Stimulated activated CD4-positive, alpha-beta T cell treated with anti-CD3 and anti-CD28 coated beads, TNF-alpha, amount 100 ng/mL, for 4 hours (primary cell): Measurements from ENCODE around the gene PARVB.
A peak's percentile ranks its signal among the peaks of the same experiment; 100 is the strongest.

Experiments used
- DNase-seq, 3 experiments: peaks; one replicate each; pipeline ENCODE4 v3.0.0-alpha.2; 2020; ENCODE audit warnings: low read depth in 3 of 3

Gene PARVB

GRCh38 chr22:44182588-44183286 is 158.6 kb downstream of the PARVB start:
- DNase-seq, result peak in 1 of 3 experiments; percentile 20

- no peak for DNase-seq
Measured at GRCh38 chr22:44183287-44183588, 159.1 kb downstream of the PARVB start.

DNA sequence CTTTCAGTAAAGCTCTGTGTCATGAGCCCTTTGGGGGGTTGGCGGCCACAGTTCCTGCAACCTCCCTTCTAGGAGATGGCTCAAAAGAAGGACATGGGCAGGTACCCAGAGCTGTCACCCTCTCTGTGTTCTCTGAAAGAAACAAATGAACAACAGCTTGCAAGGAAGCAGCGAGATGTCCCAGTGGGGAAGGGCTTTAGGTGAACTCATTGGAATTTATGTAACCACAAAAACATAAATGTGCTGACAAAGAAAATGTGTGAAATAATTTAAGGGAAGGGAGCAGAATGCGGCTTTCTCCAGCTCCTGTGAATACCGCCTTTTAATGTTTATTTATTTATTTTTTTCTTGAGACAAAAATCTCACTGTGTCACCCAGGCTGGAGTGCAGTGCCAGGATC is 159.9 kb downstream of the PARVB start:
- DNase-seq, result no peak

- no peak for DNase-seq
Measured at GRCh38 chr22:44185237-44186120, 161.4 kb downstream of the PARVB start.

DNA sequence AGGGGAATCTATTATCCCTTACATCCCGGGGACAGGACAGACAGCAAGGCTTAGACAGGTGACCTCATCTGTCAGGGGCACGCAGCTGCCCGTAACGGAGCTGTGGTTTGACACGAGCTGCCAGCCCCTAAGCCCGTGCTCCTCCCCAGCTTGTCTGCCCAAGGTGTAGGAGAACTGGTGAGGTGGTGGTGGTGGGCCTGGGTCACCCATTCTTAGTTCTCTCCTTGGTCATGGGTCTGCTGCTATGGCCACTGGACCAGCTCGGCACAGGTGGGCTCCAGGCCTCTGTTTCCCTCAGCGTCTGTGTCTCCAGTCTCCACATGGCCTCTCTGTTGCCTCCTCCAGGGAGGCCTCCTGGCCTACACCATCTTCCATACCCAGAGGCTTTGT is 162.0 kb downstream of the PARVB start:
- DNase-seq, result no peak

DNA sequence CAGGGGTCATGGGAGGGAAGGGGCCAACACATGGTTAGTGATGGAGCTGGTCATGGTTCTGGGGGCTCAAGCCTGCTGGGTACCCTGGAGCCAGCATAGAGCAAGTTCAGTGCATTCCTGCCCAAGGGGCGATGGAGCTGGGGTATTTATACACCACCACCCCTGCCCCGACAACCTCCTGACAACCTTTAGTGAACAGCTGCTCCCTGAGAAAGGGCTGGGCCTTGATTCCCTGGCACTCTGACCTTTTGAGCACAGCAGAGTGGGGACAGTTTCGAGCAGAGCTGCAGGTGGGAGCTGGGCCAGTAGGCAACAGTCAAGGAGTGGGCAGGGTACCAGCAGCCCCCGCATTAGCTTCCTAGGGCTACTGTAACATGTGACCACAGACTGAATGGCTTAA is 162.6 kb downstream of the PARVB start:
- DNase-seq, result no peak

DNA sequence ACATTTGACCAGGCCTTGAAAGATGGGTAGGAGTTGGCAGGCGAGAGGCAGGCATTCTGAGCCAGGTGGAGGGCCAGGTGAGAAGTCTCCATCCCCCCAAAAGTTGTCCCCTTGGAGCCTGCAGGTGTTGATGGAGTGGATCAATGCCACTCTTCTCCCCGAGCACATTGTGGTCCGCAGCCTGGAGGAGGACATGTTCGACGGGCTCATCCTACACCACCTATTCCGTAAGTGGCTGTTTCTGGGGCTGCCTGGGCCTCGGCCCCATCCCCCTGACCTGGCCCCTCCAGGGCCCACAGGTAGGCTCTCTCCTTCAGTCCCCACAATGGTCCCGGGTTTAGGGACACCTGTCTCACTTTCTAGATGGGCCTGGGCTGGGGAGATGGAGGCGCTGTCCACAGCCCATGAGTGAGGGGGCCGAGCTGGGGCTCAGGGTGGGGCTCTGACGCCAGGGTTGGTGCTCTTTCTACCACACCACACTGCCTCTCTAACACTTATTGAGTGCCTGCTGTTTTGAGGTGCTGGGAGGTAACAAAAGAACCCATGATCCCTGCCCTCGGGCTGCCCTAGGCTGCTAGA is 163.6 kb downstream of the PARVB start:
- DNase-seq, result no peak

GRCh38 chr22:44188316-44188715 is 164.2 kb downstream of the PARVB start:
- DNase-seq, result no peak

DNA sequence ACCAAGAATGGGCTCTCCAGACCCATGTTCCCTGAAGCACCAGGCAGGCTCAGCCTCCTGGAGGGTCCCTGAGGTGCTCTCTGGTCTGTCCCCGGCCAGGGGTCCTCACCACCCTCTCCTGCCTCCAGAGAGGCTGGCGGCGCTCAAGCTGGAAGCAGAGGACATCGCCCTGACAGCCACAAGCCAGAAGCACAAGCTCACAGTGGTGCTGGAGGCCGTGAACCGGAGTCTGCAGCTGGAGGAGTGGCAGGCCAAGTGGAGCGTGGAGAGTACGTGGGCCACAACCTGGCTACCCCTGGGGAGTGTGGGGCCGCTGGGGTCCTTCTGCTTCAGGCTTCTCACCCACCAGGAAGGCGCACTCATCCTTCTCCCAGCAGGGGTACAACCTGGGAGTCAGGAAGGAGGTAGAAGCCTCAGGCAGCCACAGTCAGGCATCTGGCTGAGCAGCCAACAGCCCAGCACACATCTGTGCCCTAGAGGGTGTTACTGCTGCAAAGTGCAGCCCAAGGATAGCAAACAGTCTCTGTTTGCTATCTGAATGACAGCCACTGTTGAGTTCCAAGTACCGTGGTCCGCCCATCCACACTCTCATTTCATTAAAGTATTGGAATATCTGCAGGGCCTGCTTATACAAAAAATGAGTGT is 165.0 kb downstream of the PARVB start:
- no peak for DNase-seq

DNA sequence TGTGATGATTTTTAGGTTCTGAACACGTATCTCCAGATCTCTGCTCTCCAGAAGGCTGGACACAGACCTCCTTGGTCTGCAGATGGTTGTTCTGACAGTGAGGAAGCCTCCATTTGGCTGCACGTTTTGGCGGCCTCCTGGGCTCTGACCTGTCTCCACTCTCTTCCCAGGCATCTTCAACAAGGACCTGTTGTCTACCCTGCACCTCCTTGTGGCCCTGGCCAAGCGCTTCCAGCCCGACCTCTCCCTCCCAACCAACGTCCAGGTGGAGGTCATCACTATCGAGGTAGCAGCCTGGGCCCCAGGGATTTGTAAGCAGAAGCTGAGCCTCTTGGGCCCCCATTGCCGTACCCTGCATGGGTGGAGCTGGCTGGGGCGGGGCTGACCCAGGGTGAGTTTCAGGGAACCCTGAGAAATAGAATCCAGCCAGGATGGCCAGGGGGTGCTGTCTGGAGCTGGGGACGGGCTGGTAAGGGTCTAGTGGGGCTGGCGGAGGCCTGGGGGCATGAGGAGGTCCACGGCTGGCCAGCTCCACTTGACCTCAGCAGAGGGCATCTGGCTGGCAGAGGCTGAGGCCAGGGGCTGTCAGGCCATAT is 166.4 kb downstream of the PARVB start:
- DNase-seq, result no peak

GRCh38 chr22:44191036-44191454 is 166.9 kb downstream of the PARVB start:
- DNase-seq, result no peak

GRCh38 chr22:44192098-44192815 is 168.2 kb downstream of the PARVB start:
- DNase-seq, result no peak

GRCh38 chr22:44192816-44193534 is 168.9 kb downstream of the PARVB start:
- DNase-seq, result no peak

DNA sequence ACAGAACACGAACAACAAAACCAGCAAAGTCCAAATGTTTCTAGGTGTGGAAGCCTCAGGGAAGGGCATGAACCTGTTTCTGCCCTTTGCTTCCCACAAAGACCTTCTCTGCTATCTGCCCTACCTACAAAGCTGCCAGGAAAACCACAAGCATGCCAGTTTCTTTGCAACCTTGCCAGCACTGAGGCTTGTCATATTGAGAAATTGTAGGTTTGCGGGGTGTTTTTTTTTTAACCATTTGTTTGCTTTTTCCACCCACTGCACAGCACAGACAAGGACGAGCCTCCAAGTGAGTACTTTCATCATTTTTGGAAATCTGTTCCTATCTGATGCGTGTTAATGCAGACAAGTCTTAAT is 169.4 kb downstream of the PARVB start:
- no peak for DNase-seq

GRCh38 chr22:44194569-44194968 is 170.5 kb downstream of the PARVB start:
- DNase-seq, result no peak

- DNase-seq, result no peak
Measured at GRCh38 chr22:44195189-44195871, 171.2 kb downstream of the PARVB start.

DNA sequence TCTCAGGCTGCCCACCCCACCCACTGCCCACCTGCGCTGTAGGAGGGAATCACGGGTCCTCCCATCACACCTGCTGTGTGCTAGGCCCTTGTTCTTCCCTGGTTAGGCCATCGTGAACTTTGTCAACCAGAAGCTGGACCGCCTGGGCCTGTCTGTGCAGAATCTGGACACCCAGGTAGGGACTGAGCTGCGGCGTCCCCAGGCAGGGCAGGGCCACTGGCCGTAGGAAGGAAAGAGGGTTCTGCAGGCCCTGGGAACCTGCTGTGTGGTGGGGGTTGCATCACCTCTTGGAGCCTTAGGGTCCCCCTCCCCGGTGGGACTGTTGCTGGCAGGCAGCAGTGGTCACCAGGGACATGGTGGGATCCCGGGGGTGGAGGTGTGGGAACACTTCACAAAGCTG is 172.1 kb downstream of the PARVB start:
- no peak for DNase-seq

DNA sequence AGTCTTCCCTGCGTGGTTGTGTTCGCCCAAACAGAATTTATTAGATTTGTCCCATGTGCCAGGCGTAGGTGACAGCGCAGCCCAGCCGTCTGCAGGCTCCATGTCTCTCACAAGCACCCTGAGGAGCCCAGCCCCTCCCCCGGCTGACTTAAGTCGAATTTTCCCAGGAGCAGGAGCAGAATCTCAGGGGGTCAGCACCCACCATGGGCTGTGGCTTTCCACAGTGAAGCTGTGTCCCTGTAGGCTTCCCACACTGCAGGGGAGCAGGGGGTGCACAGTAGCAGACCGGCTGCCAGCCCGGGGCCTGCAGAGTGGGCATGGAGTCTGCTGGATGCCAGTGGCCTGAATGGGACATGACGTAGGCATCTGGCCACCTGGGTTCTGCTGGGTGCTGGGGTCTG is 172.6 kb downstream of the PARVB start:
- no peak for DNase-seq

DNA sequence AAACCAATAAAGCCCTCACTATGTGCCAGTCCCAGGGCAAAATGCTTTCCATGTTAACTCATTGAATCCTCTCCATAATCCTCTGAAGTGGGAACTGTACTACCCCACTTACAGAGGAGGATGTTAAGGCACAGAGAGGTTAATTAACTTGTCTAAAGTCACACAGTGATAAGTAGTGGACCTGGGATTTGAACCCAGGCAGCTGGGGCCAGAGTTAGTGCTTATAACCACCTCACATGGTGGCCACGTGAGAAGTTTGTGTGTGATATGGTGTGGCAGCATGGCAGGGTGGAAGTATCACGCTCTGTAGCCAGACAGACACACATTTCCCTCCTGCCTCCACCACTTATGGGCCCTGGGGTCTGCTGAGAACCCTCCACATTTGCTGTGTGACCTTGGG is 173.2 kb downstream of the PARVB start:
- DNase-seq, result no peak

DNA sequence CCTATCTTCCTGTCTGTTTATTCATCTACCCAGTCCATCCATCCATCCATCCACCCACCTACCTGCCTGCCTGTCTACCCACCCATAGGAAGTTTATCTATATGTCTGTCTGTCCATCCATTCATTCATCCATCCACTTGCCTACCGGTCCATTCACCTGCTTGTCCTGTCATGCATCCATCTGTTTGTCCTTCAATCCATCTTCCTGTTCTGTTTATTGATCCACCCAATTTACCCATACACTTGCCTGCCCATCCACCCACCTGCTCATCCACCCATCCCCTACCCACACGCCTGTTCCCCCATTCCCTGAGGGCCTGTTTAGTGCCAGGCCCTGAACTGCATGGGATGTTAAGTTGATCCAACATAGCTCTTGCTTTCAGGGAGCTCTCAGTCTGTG is 175.1 kb downstream of the PARVB start:
- no peak for DNase-seq
